Measurements from ENCODE around the gene PSMB3. TPM values are rescaled to one million over a fixed set of nuclear protein-coding genes. Genes with fewer than 3 reads are reported as not detected.

The PSMB3 gene
- total RNA-seq, 2 donors from 2014 or later: 235 to 375 TPM

GRCh38 chr17:38799501-38800236, 47.1 kb downstream of the PSMB3 start, which contains the start of gene PIP4K2B:
PIP4K2B (minus strand) TSS chr17:38799556; CDS start chr17:38799424, 132 bp downstream.
- H3K4me1 Mint-ChIP-seq: peaks cover 30% of the 10 kb centered on the region
- H3K4me3 Mint-ChIP-seq: peak within 1 kb of the TSS; percentile 94
- H3K36me3 Mint-ChIP-seq (ENCODE audit: low read depth): peaks cover 74% of the 10 kb centered on the region
- peak within 1 kb of the TSS; percentile 93 for H3K27ac Mint-ChIP-seq
- ATAC-seq (replicated peaks): peak; percentile 88
- no peaks in the 10 kb centered on the region for H3K27me3 Mint-ChIP-seq
- no peaks in the 10 kb centered on the region for H3K9me3 Mint-ChIP-seq

GRCh38 chr17:38800237-38800760, 47.8 kb downstream of the PSMB3 start:
- Mint-ChIP-seq H3K36me3 (ENCODE audit: low read depth) (peaks cover 76% of the 10 kb centered on the region), H3K4me1 (peaks cover 30% of the 10 kb centered on the region), H3K27me3 (no peaks in the 10 kb centered on the region), H3K9me3 (no peaks in the 10 kb centered on the region), H3K27ac (peak overlapping the region; percentile 86), H3K4me3 (peak overlapping the region; percentile 94)
- no peak for ATAC-seq (replicated peaks)

- Mint-ChIP-seq H3K4me3 (no peak overlapping the region), H3K27ac (no peak overlapping the region), H3K36me3 (ENCODE audit: low read depth) (peaks cover 100% of the 10 kb centered on the region), H3K9me3 (no peaks in the 10 kb centered on the region), H3K27me3 (no peaks in the 10 kb centered on the region), H3K4me1 (no peaks in the 10 kb centered on the region)
- ATAC-seq (replicated peaks): no peak
Measured at GRCh38 chr17:38809828-38810227, 57.3 kb downstream of the PSMB3 start.

Other genes starting within 250 kb of the PSMB3 start
- under 1 TPM in 1 of 2 donors, not detected in 1; 0.71 TPM for gene SRCIN1, start 146.8 kb upstream of the PSMB3 start, total RNA-seq
- 10 to 100 TPM; 29.6 to 39.1 TPM for gene EPOP, start 77.8 kb upstream of the PSMB3 start, total RNA-seq
- gene MLLT6, start 47.5 kb upstream of the PSMB3 start, total RNA-seq: 100 to 1,000 TPM; 232 to 395 TPM
- 10 to 100 TPM; 36.1 to 57.3 TPM for gene CISD3, start 22.4 kb upstream of the PSMB3 start, total RNA-seq
- 1 to 10 TPM; 1.6 to 4.3 TPM for gene PCGF2, start 4.4 kb upstream of the PSMB3 start, total RNA-seq
- 10 to 100 TPM; 37.1 to 43.8 TPM for gene PIP4K2B, start 46.8 kb downstream of the PSMB3 start, total RNA-seq
- gene CWC25, start 72.6 kb downstream of the PSMB3 start, total RNA-seq: 10 to 100 TPM; 28.1 to 37.1 TPM
- gene RPL23, start 101.0 kb downstream of the PSMB3 start, total RNA-seq: 1,000 to 10,000 TPM; 1,686 to 2,077 TPM
- 100 to 1,000 TPM; 116 to 172 TPM for gene LASP1, start 117.3 kb downstream of the PSMB3 start, total RNA-seq
- gene FBXO47, start 214.7 kb downstream of the PSMB3 start, total RNA-seq: not detected